Activated CD8-positive, alpha-beta memory T cell treated with anti-CD3 and anti-CD28 coated beads, Interleukin-2, amount 10 ng/mL, durations not matched to agents 7 days and 5 days (primary cell): ENCODE results near the gene GLOD4. TPM values are rescaled to one million over a fixed set of nuclear protein-coding genes. Genes with fewer than 3 reads are reported as not detected.

Experiments used
- ATAC-seq: fragments of 150-1000 bp; cut with Tn5 transposase; one replicate; pipeline ENCODE4 v1.10.0; 2021; ENCODE audit warnings: moderate library complexity
- CTCF ChIA-PET: fragments of 350-600 bp; sonication (Branson Sonifier 250); formaldehyde crosslinking; loops from one replicate; lab custom pipeline; 2021; ENCODE audit warnings: antibody characterized with exemption; lab: Charles Lee
- DNase-seq: peaks from one replicate; pipeline ENCODE4 v3.0.0-alpha.2; 2020
- H3K27ac Mint-ChIP-seq: one replicate; pipeline ENCODE4 v1.8.0; 2021; ENCODE audit warnings: mild to moderate bottlenecking, mixed read lengths
- H3K27me3 Mint-ChIP-seq: one replicate; pipeline ENCODE4 v1.8.0; 2021; ENCODE audit warnings: mixed read lengths
- H3K36me3 Mint-ChIP-seq: one replicate; pipeline ENCODE4 v1.8.0; 2021; ENCODE audit warnings: mild to moderate bottlenecking, mixed read lengths
- H3K4me1 Mint-ChIP-seq: one replicate; pipeline ENCODE4 v1.8.0; 2021; ENCODE audit warnings: mixed read lengths
- H3K4me3 Mint-ChIP-seq: one replicate; pipeline ENCODE4 v1.8.0; 2021; ENCODE audit warnings: mild to moderate bottlenecking, moderate library complexity, mixed read lengths
- H3K9me3 Mint-ChIP-seq: one replicate; pipeline ENCODE4 v1.8.0; 2022; ENCODE audit warnings: low read depth, mixed read lengths
- total RNA-seq, 2 experiments: library from RNA; stranded (reverse); gene quantifications; one replicate each; pipeline ENCODE4 v1.2.3, GENCODE V29; 2021

The GLOD4 gene
- total RNA-seq, 2 experiments from 2014 or later, result 45.1 to 56.3 TPM

- peaks cover 56% of the 10 kb centered on the region for H3K36me3 Mint-ChIP-seq
- peak; percentile 46 for DNase-seq
- no peak overlapping the region for H3K4me3 Mint-ChIP-seq
- H3K4me1 Mint-ChIP-seq, result peaks cover 11% of the 10 kb centered on the region
- CTCF ChIA-PET, result interaction anchor here (1.0 to 1.2 kb wide), 2 partner anchors 10 to 11 kb away, joined by 3 to 8 read pairs; partner anchors contain the start of gene GEMIN4
- no peaks in the 10 kb centered on the region for H3K27me3 Mint-ChIP-seq
- H3K27ac Mint-ChIP-seq, result peak overlapping the region; percentile 56
- ATAC-seq, result peak; percentile 42
- no peaks in the 10 kb centered on the region for H3K9me3 Mint-ChIP-seq
Measured at GRCh38 chr17:740240-741017, 41.7 kb downstream of the GLOD4 start.

- H3K9me3 Mint-ChIP-seq, result no peaks in the 10 kb centered on the region
- ATAC-seq (no peak), DNase-seq (no peak)
- peaks cover 46% of the 10 kb centered on the region for H3K36me3 Mint-ChIP-seq
- CTCF ChIA-PET, result interaction anchor here (1.2 kb wide), 1 partner anchor 352 kb away, joined by 3 read pairs; no protein-coding TSS in a partner anchor
- H3K4me1 Mint-ChIP-seq, result peaks cover 18% of the 10 kb centered on the region
- no peak overlapping the region for H3K27ac Mint-ChIP-seq
- H3K4me3 Mint-ChIP-seq, result no peak overlapping the region
- H3K27me3 Mint-ChIP-seq, result no peaks in the 10 kb centered on the region
Measured at GRCh38 chr17:737561-738113, 44.4 kb downstream of the GLOD4 start.

- H3K4me3 Mint-ChIP-seq, result peak overlapping the region; percentile 78
- no peaks in the 10 kb centered on the region for H3K27me3 Mint-ChIP-seq
- DNase-seq (no peak), ATAC-seq (no peak)
- H3K36me3 Mint-ChIP-seq, result peaks cover 27% of the 10 kb centered on the region
- CTCF ChIA-PET, result interaction anchor here (1.3 to 1.6 kb wide), 2 partner anchors 9 to 19 kb away, joined by 3 to 4 read pairs; partner anchors contain the start of gene GEMIN4
- peaks cover 12% of the 10 kb centered on the region for H3K4me1 Mint-ChIP-seq
- no peak overlapping the region for H3K27ac Mint-ChIP-seq
- no peaks in the 10 kb centered on the region for H3K9me3 Mint-ChIP-seq
Measured at GRCh38 chr17:733743-734142, 48.3 kb downstream of the GLOD4 start.

- CTCF ChIA-PET, result interaction anchor here (0.9 to 1.6 kb wide), 3 partner anchors 10 to 19 kb away, joined by 3 to 4 read pairs (median 3); partner anchors contain the start of gene GEMIN4
- H3K9me3 Mint-ChIP-seq, result no peaks in the 10 kb centered on the region
- peak overlapping the region; percentile 75 for H3K27ac Mint-ChIP-seq
- peaks cover 12% of the 10 kb centered on the region for H3K4me1 Mint-ChIP-seq
- peaks cover 23% of the 10 kb centered on the region for H3K36me3 Mint-ChIP-seq
- ATAC-seq, result peak; percentile 54
- H3K4me3 Mint-ChIP-seq, result peak overlapping the region; percentile 78
- H3K27me3 Mint-ChIP-seq, result no peaks in the 10 kb centered on the region
- DNase-seq, result peak; percentile 63
Measured at GRCh38 chr17:732902-733720, 49.0 kb downstream of the GLOD4 start.

GRCh38 chr17:732067-732901 is 49.8 kb downstream of the GLOD4 start, which contains the start of gene TLCD3A:
Gene TLCD3A, plus strand, starts transcription at chr17:732596. Its CDS starts 52 bp downstream, at chr17:732648.
- peak within 1 kb of the TSS; percentile 78 for H3K4me3 Mint-ChIP-seq
- ATAC-seq (peak; percentile 80), DNase-seq (peak; percentile 61)
- CTCF ChIA-PET, result interaction anchor here (0.9 to 1.3 kb wide), 2 partner anchors 11 to 20 kb away, joined by 3 read pairs; partner anchors contain the start of gene GEMIN4
- H3K9me3 Mint-ChIP-seq, result no peaks in the 10 kb centered on the region
- peaks cover 17% of the 10 kb centered on the region for H3K36me3 Mint-ChIP-seq
- H3K27me3 Mint-ChIP-seq, result no peaks in the 10 kb centered on the region
- H3K4me1 Mint-ChIP-seq, result peaks cover 12% of the 10 kb centered on the region
- peak within 1 kb of the TSS; percentile 75 for H3K27ac Mint-ChIP-seq

- Mint-ChIP-seq H3K4me3 (peak overlapping the region; percentile 56), H3K9me3 (no peaks in the 10 kb centered on the region), H3K27ac (peak overlapping the region; percentile 32), H3K27me3 (no peaks in the 10 kb centered on the region), H3K4me1 (peaks cover 12% of the 10 kb centered on the region), H3K36me3 (peaks cover 15% of the 10 kb centered on the region)
- CTCF ChIA-PET, result interaction anchor here (1.4 to 1.7 kb wide), 2 partner anchors 9 to 249 kb away, joined by 3 read pairs; no protein-coding TSS in a partner anchor
- no peak for DNase-seq
- no peak for ATAC-seq
Measured at GRCh38 chr17:731644-732066, 50.4 kb downstream of the GLOD4 start.

- ATAC-seq, result no peak
- H3K9me3 Mint-ChIP-seq, result no peaks in the 10 kb centered on the region
- H3K36me3 Mint-ChIP-seq, result peaks cover 4% of the 10 kb centered on the region
- no peaks in the 10 kb centered on the region for H3K27me3 Mint-ChIP-seq
- CTCF ChIA-PET, result interaction anchor here (1.3 to 1.4 kb wide), 2 partner anchors 13 to 24 kb away, joined by 3 to 4 read pairs; partner anchors contain the start of gene GEMIN4
- H3K27ac Mint-ChIP-seq, result no peak overlapping the region
- no peak for DNase-seq
- peaks cover 12% of the 10 kb centered on the region for H3K4me1 Mint-ChIP-seq
- no peak overlapping the region for H3K4me3 Mint-ChIP-seq
Measured at GRCh38 chr17:728911-729310, 53.2 kb downstream of the GLOD4 start.

GRCh38 chr17:726271-726919 is 55.7 kb downstream of the GLOD4 start:
- Mint-ChIP-seq H3K4me1 (no peaks in the 10 kb centered on the region), H3K27ac (no peak overlapping the region), H3K36me3 (no peaks in the 10 kb centered on the region), H3K4me3 (no peak overlapping the region), H3K27me3 (no peaks in the 10 kb centered on the region), H3K9me3 (no peaks in the 10 kb centered on the region)
- no peak for ATAC-seq
- CTCF ChIA-PET, result no interaction called here
- no peak for DNase-seq

- no peak overlapping the region for H3K27ac Mint-ChIP-seq
- no peaks in the 10 kb centered on the region for H3K9me3 Mint-ChIP-seq
- no peaks in the 10 kb centered on the region for H3K36me3 Mint-ChIP-seq
- DNase-seq (no peak), ATAC-seq (no peak)
- H3K4me3 Mint-ChIP-seq, result no peak overlapping the region
- CTCF ChIA-PET, result no interaction called here
- no peaks in the 10 kb centered on the region for H3K4me1 Mint-ChIP-seq
- H3K27me3 Mint-ChIP-seq, result no peaks in the 10 kb centered on the region
Measured at GRCh38 chr17:725746-726145, 56.3 kb downstream of the GLOD4 start.

- DNase-seq (no peak), ATAC-seq (no peak)
- no peaks in the 10 kb centered on the region for H3K9me3 Mint-ChIP-seq
- H3K27ac Mint-ChIP-seq, result no peak overlapping the region
- H3K27me3 Mint-ChIP-seq, result no peaks in the 10 kb centered on the region
- H3K4me1 Mint-ChIP-seq, result no peaks in the 10 kb centered on the region
- CTCF ChIA-PET, result no interaction called here
- no peak overlapping the region for H3K4me3 Mint-ChIP-seq
- H3K36me3 Mint-ChIP-seq, result no peaks in the 10 kb centered on the region
Measured at GRCh38 chr17:725084-725483, 57.0 kb downstream of the GLOD4 start.

- Mint-ChIP-seq H3K27ac (no peak overlapping the region), H3K27me3 (peaks cover 3% of the 10 kb centered on the region), H3K4me3 (no peak overlapping the region), H3K36me3 (no peaks in the 10 kb centered on the region), H3K9me3 (no peaks in the 10 kb centered on the region), H3K4me1 (peaks cover 2% of the 10 kb centered on the region)
- ATAC-seq (no peak), DNase-seq (no peak)
- CTCF ChIA-PET, result interaction anchor here (0.9 to 1.8 kb wide), 2 partner anchors 12 to 259 kb away, joined by 3 to 5 read pairs; no protein-coding TSS in a partner anchor
Measured at GRCh38 chr17:721540-721937, 60.5 kb downstream of the GLOD4 start.
